Stomach (tissue), 4 donors: Measurements from ENCODE around the gene PAOX.

Source experiments
- CTCF ChIP-seq, 7 experiments: fragments of 450-650 bp in 4 of 7; fragments of 200-600 bp in 3 of 7; sonication (generic) in 3 of 7; IDR thresholded peaks; one replicate each; pipeline ENCODE4 v1.5.1; 2016 to 2019; ENCODE audit warnings: antibody characterized with exemption in 7 of 7, control low read depth in 2 of 7, mild to moderate bottlenecking in 1 of 7
- EP300 ChIP-seq: sonication (generic); formaldehyde crosslinking; IDR thresholded peaks from one replicate; pipeline ENCODE4 v1.6.1; 2017; ENCODE audit warnings: antibody characterized with exemption
- POLR2A ChIP-seq, 4 donors: fragments of 450-650 bp; IDR thresholded peaks; one replicate each; pipeline ENCODE4 v1.6.1; 2016; ENCODE audit warnings: antibody characterized with exemption in 4 of 4, control low read depth in 2 of 4, mild to moderate bottlenecking in 1 of 4, moderate library complexity in 1 of 4
- POLR2AphosphoS5 ChIP-seq, 3 donors: sonication (generic); formaldehyde crosslinking; IDR thresholded peaks; one replicate each; pipeline ENCODE4 v1.6.1; 2016; ENCODE audit warnings: antibody characterized with exemption in 3 of 3

- TF ChIP-seq EP300: no peak
- TF ChIP-seq POLR2A (IDR thresholded peaks at IDR 0.05): no peak
- TF ChIP-seq POLR2AphosphoS5 (IDR thresholded peaks at IDR 0.05): no peak
- TF ChIP-seq CTCF (IDR thresholded peaks at IDR 0.05): no peak
These were observed 23.1 kb upstream of the PAOX start for GRCh38 chr10:133355991-133356390.
